ENCODE measurements around the gene TTF1.

TTF1 gene

DNA sequence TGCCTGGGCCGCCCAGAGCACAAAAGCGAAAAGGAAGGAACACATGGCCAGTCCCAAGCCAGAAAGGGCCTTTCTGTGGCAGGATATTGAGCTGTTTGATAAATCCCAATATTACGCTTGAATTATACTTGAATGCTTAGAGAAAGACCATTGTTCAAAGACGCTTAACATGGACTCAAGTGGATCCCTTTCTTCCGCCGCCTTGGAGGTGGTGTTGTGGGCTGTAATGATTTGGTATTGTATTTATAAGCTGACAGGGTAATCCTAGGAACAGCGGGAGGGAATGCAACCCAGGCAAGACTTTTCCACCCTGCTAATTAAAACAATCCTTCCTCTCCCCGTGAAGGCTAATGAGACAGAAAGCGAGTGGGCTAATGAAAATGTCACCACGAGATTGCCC lies 28.2 kb upstream of the TTF1 start:
- H3K9ac ChIP-seq (ENCODE audit: low read length in 2 of 2), result no peak overlapping the region
- H3K27ac ChIP-seq (ENCODE audit: low read length), result no peak overlapping the region
- H3K4me1 ChIP-seq (ENCODE audit: control insufficient read depth, insufficient read depth, low read length), result no peaks in the 10 kb centered on the region
- H3K9me3 ChIP-seq (ENCODE audit: control insufficient read depth in 2 of 2, low read length in 2 of 2), result no peaks in the 10 kb centered on the region
- H3K4me3 ChIP-seq (ENCODE audit: low read length in 2 of 2), result no peak overlapping the region
- no peaks in the 10 kb centered on the region for H3K36me3 ChIP-seq (ENCODE audit: control insufficient read depth in 2 of 2, insufficient read depth in 2 of 2, low read length in 2 of 2)
- H3K27me3 ChIP-seq (ENCODE audit: control insufficient read depth in 1 of 2, insufficient read depth in 2 of 2, low read length in 2 of 2), result peaks cover 2 to 17% of the 10 kb centered on the region in 2 donors

DNA sequence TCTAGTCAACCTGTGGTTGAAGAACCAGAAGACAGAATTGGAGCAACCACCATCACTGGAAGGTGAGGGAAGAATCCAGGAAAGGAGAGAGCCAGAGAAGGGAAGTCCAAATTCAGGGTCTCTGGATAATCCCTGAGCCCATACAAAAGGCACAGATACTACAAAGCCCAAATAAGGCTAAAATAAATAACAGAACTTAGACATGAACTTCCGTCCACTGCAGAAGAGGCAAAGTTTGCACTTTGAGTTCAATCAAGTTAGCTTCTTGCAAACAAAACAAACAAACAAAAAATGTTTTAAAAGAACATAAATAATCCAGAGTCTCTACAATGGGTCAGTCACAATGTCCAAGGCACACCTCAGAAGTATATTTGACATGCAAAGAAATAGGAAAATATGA lies 24.4 kb upstream of the TTF1 start:
- Histone ChIP-seq H3K9me3 (ENCODE audit: control insufficient read depth in 2 of 2, low read length in 2 of 2) (no peaks in the 10 kb centered on the region), H3K27me3 (ENCODE audit: control insufficient read depth in 1 of 2, insufficient read depth in 2 of 2, low read length in 2 of 2) (peaks cover 12 to 22% of the 10 kb centered on the region in 2 donors), H3K27ac (ENCODE audit: low read length) (no peak overlapping the region), H3K4me1 (ENCODE audit: control insufficient read depth, insufficient read depth, low read length) (no peaks in the 10 kb centered on the region), H3K9ac (ENCODE audit: low read length in 2 of 2) (no peak overlapping the region), H3K36me3 (ENCODE audit: control insufficient read depth in 2 of 2, insufficient read depth in 2 of 2, low read length in 2 of 2) (no peaks in the 10 kb centered on the region), H3K4me3 (ENCODE audit: low read length in 2 of 2) (no peak overlapping the region)

DNA sequence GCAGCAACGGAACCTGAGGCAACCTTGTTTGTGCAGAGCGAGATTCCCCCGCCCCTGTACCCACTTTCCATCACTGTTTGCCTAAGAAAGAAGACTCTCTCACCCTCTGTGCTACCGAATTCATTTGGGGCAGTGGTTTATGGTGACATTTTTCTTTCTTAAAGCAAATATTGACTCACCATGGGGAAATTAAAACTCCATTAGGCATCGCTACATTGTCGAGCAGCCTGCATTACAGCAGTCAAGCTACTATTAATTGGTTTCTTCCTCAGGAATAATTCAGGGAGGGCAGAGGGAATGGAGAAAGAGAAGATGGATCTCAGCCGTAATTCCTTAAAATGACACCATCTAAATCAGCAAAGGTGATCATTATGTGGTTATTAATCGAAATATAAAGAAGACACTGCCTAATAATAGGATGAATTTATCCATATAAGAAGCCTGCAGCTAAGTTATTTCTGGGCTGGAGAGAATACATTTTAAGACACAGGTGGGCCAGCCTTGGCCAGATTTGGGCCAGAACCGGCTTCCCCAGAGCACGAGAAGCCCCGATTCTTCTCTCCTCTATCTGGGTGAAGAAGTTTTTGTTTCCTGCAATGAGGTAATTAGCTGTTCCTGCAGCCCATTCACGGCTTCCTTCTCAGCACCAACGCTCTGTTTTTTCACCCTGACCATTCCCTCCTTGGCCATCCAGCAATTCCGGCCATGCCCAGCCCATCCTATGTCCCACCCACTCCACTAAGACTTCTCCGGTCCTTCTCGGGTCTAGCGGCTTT lies 20.2 kb upstream of the TTF1 start:
- Histone ChIP-seq H3K36me3 (ENCODE audit: control insufficient read depth in 2 of 2, insufficient read depth in 2 of 2, low read length in 2 of 2) (no peaks in the 10 kb centered on the region), H3K9ac (ENCODE audit: low read length in 2 of 2) (no peak overlapping the region), H3K9me3 (ENCODE audit: control insufficient read depth in 2 of 2, low read length in 2 of 2) (peaks cover 0 to 6% of the 10 kb centered on the region in 2 donors), H3K27me3 (ENCODE audit: control insufficient read depth in 1 of 2, insufficient read depth in 2 of 2, low read length in 2 of 2) (peaks cover 25 to 34% of the 10 kb centered on the region in 2 donors), H3K4me3 (ENCODE audit: low read length in 2 of 2) (no peak overlapping the region), H3K4me1 (ENCODE audit: control insufficient read depth, insufficient read depth, low read length) (no peaks in the 10 kb centered on the region), H3K27ac (ENCODE audit: low read length) (no peak overlapping the region)

DNA sequence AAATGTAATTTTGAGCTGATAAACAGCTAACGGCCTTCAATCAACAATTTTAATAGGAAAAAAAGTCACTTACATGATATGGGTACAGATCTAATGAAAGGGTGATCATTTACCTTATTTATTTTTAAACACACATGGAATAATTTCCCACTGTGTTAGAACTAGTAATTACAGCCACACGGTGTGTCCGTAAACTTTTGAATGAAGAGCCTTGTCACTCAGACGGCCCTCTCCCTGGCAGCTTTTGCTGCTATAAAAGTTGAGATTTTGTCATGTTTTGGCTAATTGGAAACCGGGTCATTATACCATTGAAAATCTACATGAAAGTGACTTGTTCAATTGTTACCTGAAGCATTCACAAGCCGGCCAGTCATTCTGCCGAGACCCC lies 19.0 kb upstream of the TTF1 start:
- peaks cover 30 to 39% of the 10 kb centered on the region in 2 donors for H3K27me3 ChIP-seq (ENCODE audit: control insufficient read depth in 1 of 2, insufficient read depth in 2 of 2, low read length in 2 of 2)
- no peaks in the 10 kb centered on the region for H3K4me1 ChIP-seq (ENCODE audit: control insufficient read depth, insufficient read depth, low read length)
- no peak overlapping the region for H3K4me3 ChIP-seq (ENCODE audit: low read length in 2 of 2)
- H3K36me3 ChIP-seq (ENCODE audit: control insufficient read depth in 2 of 2, insufficient read depth in 2 of 2, low read length in 2 of 2), result no peaks in the 10 kb centered on the region
- peaks cover 0 to 6% of the 10 kb centered on the region in 2 donors for H3K9me3 ChIP-seq (ENCODE audit: control insufficient read depth in 2 of 2, low read length in 2 of 2)
- H3K27ac ChIP-seq (ENCODE audit: low read length), result no peak overlapping the region
- no peak overlapping the region for H3K9ac ChIP-seq (ENCODE audit: low read length in 2 of 2)

DNA sequence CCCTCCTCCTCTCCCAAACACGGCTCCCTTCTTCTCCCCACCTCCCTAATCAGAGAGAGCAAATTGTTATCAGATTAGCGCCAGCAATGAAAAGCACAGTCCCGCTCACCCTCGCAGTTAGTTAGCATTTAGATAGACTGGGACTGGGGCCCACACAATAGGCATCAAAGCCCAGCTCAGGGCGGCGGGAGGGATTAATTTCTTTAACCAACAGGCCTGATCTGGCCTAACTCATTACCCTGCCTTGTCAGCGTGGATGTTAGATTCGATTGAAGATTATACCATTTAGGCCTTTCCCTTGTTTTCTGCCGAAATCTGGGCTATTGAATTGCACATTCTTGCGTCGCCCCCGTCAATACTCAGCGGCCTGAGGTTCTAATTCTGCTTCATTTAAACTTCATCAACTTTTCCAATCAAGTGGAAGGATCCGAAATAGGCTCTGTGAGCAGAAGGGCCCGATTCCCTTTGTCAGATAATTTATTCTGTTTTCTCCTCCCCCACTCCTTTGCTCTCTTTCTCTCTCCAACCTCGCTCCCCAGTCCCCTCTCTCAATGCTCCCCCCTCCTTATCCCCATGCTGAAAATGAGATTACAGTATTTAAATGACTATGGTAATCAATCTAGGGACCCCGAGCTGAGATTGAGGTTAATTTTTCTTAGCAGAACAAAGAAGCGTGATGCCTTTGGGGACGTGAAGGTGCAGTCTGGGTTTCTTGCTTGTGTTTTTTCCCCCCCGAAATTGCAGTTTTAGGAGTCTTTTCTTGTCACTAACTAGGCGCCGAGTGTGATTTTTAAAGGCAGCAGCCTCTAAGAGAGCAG lies 18.4 kb upstream of the TTF1 start:
- H3K9me3 ChIP-seq (ENCODE audit: control insufficient read depth in 2 of 2, low read length in 2 of 2), result peaks cover 0 to 6% of the 10 kb centered on the region in 2 donors
- H3K4me1 ChIP-seq (ENCODE audit: control insufficient read depth, insufficient read depth, low read length), result no peaks in the 10 kb centered on the region
- H3K4me3 ChIP-seq (ENCODE audit: low read length in 2 of 2), result no peak overlapping the region
- no peak overlapping the region for H3K27ac ChIP-seq (ENCODE audit: low read length)
- peaks cover 30 to 40% of the 10 kb centered on the region in 2 donors for H3K27me3 ChIP-seq (ENCODE audit: control insufficient read depth in 1 of 2, insufficient read depth in 2 of 2, low read length in 2 of 2)
- H3K36me3 ChIP-seq (ENCODE audit: control insufficient read depth in 2 of 2, insufficient read depth in 2 of 2, low read length in 2 of 2), result no peaks in the 10 kb centered on the region
- no peak overlapping the region for H3K9ac ChIP-seq (ENCODE audit: low read length in 2 of 2)

DNA sequence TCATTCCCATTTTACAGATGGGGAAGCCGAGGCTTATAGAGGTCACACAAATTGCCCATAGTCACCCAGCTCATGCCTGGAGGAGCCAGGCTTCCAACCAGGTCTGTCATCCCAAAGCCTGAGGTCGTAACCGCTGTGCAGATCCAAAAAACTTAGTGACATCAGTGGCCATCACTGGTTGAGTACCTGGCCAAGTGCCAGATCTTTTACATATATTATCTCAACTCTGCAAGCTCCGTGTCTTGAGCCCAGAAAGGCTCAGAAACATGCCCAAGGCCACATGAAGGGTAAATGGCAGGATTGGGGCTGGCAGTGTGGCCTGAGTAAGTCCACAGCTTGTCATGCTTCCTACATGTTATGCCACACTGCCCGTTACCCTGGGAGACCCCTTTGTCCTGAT lies 16.9 kb upstream of the TTF1 start:
- Histone ChIP-seq H3K27ac (ENCODE audit: low read length) (no peak overlapping the region), H3K27me3 (ENCODE audit: control insufficient read depth in 1 of 2, insufficient read depth in 2 of 2, low read length in 2 of 2) (peaks cover 27 to 38% of the 10 kb centered on the region in 2 donors), H3K9ac (ENCODE audit: low read length in 2 of 2) (no peak overlapping the region), H3K4me3 (ENCODE audit: low read length in 2 of 2) (no peak overlapping the region), H3K9me3 (ENCODE audit: control insufficient read depth in 2 of 2, low read length in 2 of 2) (peaks cover 0 to 6% of the 10 kb centered on the region in 2 donors), H3K36me3 (ENCODE audit: control insufficient read depth in 2 of 2, insufficient read depth in 2 of 2, low read length in 2 of 2) (no peaks in the 10 kb centered on the region), H3K4me1 (ENCODE audit: control insufficient read depth, insufficient read depth, low read length) (no peaks in the 10 kb centered on the region)

DNA sequence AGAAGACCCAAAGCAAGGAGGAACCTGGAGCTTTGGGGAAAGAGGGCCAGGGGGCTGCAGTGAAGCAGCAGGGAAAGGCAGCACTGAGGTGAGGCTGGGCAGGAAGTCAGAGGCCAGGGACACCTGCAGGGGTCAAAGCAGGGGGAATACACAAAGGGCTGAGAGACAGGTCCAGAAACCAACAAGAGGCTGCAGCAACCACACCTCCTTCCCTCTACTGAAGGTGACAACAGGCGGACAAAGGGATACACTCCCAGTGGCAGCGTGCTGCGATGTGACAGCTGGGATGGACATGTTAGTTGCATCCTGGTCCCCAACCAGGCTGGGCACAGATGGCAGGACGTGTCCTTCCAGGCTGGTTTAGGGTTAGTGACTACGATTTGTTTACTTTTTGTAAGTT lies 15.9 kb upstream of the TTF1 start:
- Histone ChIP-seq H3K36me3 (ENCODE audit: control insufficient read depth in 2 of 2, insufficient read depth in 2 of 2, low read length in 2 of 2) (no peaks in the 10 kb centered on the region), H3K4me3 (ENCODE audit: low read length in 2 of 2) (no peak overlapping the region), H3K4me1 (ENCODE audit: control insufficient read depth, insufficient read depth, low read length) (no peaks in the 10 kb centered on the region), H3K27ac (ENCODE audit: low read length) (no peak overlapping the region), H3K9ac (ENCODE audit: low read length in 2 of 2) (no peak overlapping the region), H3K9me3 (ENCODE audit: control insufficient read depth in 2 of 2, low read length in 2 of 2) (peaks cover 0 to 6% of the 10 kb centered on the region in 2 donors), H3K27me3 (ENCODE audit: control insufficient read depth in 1 of 2, insufficient read depth in 2 of 2, low read length in 2 of 2) (peaks cover 35 to 44% of the 10 kb centered on the region in 2 donors)

DNA sequence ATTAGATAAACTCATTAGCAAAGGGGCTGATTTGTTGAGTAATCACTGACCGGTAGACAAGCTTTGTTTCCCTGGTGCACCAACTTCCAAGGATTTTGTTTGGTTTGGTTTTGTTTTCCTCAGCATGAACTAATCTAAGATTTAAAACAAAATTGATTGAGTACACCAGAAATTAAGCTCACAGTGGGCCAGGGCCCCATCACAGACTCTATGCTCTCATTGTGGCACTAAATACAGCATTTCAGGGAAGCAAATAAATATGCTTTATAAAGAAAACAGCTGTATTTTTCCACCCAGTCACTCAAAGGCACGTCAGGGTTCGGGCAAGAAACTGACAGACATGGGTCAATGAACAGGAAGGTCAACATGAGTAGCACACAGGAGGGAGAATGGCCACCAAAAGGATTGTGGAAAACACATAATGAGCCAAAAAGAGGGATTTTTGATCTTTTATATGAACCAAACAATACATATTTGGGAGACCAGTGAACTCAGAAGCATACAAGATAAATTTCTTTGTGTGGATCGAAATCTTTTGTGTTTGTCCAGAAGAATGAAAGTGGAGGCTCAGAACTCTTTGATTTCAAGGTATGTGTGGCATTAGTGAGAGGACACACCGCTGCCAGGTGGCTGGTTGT lies 12.2 kb upstream of the TTF1 start:
- H3K9ac ChIP-seq (ENCODE audit: low read length in 2 of 2), result no peak overlapping the region
- H3K4me1 ChIP-seq (ENCODE audit: control insufficient read depth, insufficient read depth, low read length), result no peaks in the 10 kb centered on the region
- H3K27me3 ChIP-seq (ENCODE audit: control insufficient read depth in 1 of 2, insufficient read depth in 2 of 2, low read length in 2 of 2), result peaks cover 38 to 44% of the 10 kb centered on the region in 2 donors
- no peak overlapping the region for H3K27ac ChIP-seq (ENCODE audit: low read length)
- H3K9me3 ChIP-seq (ENCODE audit: control insufficient read depth in 2 of 2, low read length in 2 of 2), result peaks cover 0 to 6% of the 10 kb centered on the region in 2 donors
- H3K4me3 ChIP-seq (ENCODE audit: low read length in 2 of 2), result no peak overlapping the region
- H3K36me3 ChIP-seq (ENCODE audit: control insufficient read depth in 2 of 2, insufficient read depth in 2 of 2, low read length in 2 of 2), result no peaks in the 10 kb centered on the region

DNA sequence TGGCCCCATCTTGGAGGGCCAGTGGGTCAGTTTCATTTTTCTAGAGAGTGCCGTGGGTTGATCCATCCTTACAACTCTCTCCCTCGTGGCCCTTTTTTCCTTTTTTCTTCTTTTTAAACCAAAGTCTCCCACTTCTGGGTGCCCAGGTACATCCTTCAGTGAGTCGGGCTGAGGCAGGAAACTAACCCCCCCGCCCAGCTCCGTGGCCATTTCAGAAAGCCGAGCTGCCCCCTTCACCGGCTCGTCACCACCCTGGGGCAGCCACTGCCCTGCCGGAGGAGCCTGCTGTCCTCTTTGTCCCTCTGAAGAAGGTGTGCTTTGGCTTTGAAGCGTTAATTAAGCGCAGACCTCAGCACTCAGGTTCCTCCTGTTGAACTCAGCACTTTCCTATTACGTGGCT lies 8.5 kb upstream of the TTF1 start:
- Histone ChIP-seq H3K9ac (ENCODE audit: low read length in 2 of 2) (no peak overlapping the region), H3K36me3 (ENCODE audit: control insufficient read depth in 2 of 2, insufficient read depth in 2 of 2, low read length in 2 of 2) (no peaks in the 10 kb centered on the region), H3K9me3 (ENCODE audit: control insufficient read depth in 2 of 2, low read length in 2 of 2) (no peaks in the 10 kb centered on the region), H3K4me3 (ENCODE audit: low read length in 2 of 2) (no peak overlapping the region), H3K4me1 (ENCODE audit: control insufficient read depth, insufficient read depth, low read length) (peaks cover 10% of the 10 kb centered on the region), H3K27me3 (ENCODE audit: control insufficient read depth in 1 of 2, insufficient read depth in 2 of 2, low read length in 2 of 2) (peaks cover 50 to 56% of the 10 kb centered on the region in 2 donors), H3K27ac (ENCODE audit: low read length) (no peak overlapping the region)

DNA sequence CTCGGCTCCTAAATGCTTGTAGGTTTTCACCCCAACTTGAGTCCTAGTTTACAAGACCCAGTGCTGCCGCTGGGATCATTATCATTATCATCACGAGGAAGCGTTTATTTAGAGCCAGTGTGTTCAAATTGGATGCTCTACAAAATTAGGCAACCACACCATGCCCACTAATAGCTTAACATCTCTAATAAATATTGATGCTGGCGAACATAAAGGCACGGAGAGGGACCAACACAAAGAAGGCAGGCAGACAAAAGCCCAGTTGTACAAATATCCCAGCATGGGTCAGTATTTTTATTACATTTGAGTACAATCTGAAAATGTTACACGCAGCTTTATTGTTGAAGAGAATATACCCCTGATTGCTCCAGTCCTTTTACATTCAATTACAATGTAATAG lies 8.1 kb upstream of the TTF1 start:
- H3K36me3 ChIP-seq (ENCODE audit: control insufficient read depth in 2 of 2, insufficient read depth in 2 of 2, low read length in 2 of 2), result no peaks in the 10 kb centered on the region
- H3K27me3 ChIP-seq (ENCODE audit: control insufficient read depth in 1 of 2, insufficient read depth in 2 of 2, low read length in 2 of 2), result peaks cover 50 to 60% of the 10 kb centered on the region in 2 donors
- H3K27ac ChIP-seq (ENCODE audit: low read length), result no peak overlapping the region

More for the DNA sequence above, 8.1 kb upstream of the TTF1 start:
- H3K9ac ChIP-seq (ENCODE audit: low read length in 2 of 2), result no peak overlapping the region
- H3K9me3 ChIP-seq (ENCODE audit: control insufficient read depth in 2 of 2, low read length in 2 of 2), result no peaks in the 10 kb centered on the region
- peaks cover 13% of the 10 kb centered on the region for H3K4me1 ChIP-seq (ENCODE audit: control insufficient read depth, insufficient read depth, low read length)
- no peak overlapping the region for H3K4me3 ChIP-seq (ENCODE audit: low read length in 2 of 2)

Data from stomach smooth muscle (tissue), 2 donors.